ENCODE measurements around the gene PIF1. TPM values are rescaled to one million over a fixed set of nuclear protein-coding genes. Genes with fewer than 3 reads are reported as not detected.

PIF1 gene
- total and polyA plus RNA-seq, 9 donors = 0.18 to 1.4 (median 0.98) TPM; not detected in 2

- no peak for TF ChIP-seq EP300 (IDR thresholded peaks at IDR 0.05)
- no peak for TF ChIP-seq POLR2A (IDR thresholded peaks at IDR 0.05)
- no peak for TF ChIP-seq CTCF (IDR thresholded peaks at IDR 0.05)
- H3K4me3 ChIP-seq = no peak overlapping the region
- no peak for DNase-seq
- H3K9me3 ChIP-seq = no peaks in the 10 kb centered on the region
- H3K4me1 ChIP-seq (ENCODE audit: insufficient read depth) = peaks cover 15% of the 10 kb centered on the region
- WGBS, 3 donors = 83 to 91% (median 87%) methylated on average over 3 of the region's 3 CpGs
- H3K27me3 ChIP-seq = no peaks in the 10 kb centered on the region
- intact Hi-C loops (cut with DNase I) = loop anchor here in 1 of 4 donors (10.0 kb wide), 1 partner anchor 48 kb away; no protein-coding TSS in a partner anchor
- no peaks in the 10 kb centered on the region for H3K36me3 ChIP-seq
- no peak overlapping the region for H3K27ac ChIP-seq
These were observed 21.6 kb upstream of the PIF1 start for GRCh38 chr15:64847016-64847415.

- no peak overlapping the region for H3K4me3 ChIP-seq
- H3K9me3 ChIP-seq = no peaks in the 10 kb centered on the region
- no peaks in the 10 kb centered on the region for H3K27me3 ChIP-seq
- TF ChIP-seq POLR2A (IDR thresholded peaks at IDR 0.05) (no peak), EP300 (IDR thresholded peaks at IDR 0.05) (no peak), CTCF (IDR thresholded peaks at IDR 0.05) (no peak)
- DNase-seq = no peak
- 80 to 86% (median 83%) methylated on average over 13 of the region's 13 CpGs for WGBS, 3 donors
- no peaks in the 10 kb centered on the region for H3K36me3 ChIP-seq
- peaks cover 10% of the 10 kb centered on the region for H3K4me1 ChIP-seq (ENCODE audit: insufficient read depth)
- H3K27ac ChIP-seq = peak overlapping the region; percentile 33 to 39
- intact Hi-C loops (cut with DNase I) = loop anchor here in 1 of 4 donors (10.0 kb wide), 1 partner anchor 49 kb away; no protein-coding TSS in a partner anchor
These were observed 20.6 kb upstream of the PIF1 start for GRCh38 chr15:64845831-64846595.

- no peak for TF ChIP-seq POLR2A (IDR thresholded peaks at IDR 0.05)
- no peak for TF ChIP-seq EP300 (IDR thresholded peaks at IDR 0.05)
- TF ChIP-seq CTCF (IDR thresholded peaks at IDR 0.05) = no peak
- DNase-seq = peak; percentile 43 to 64 (median 57)
- Histone ChIP-seq H3K4me3 (peak overlapping the region; percentile 3), H3K27me3 (no peaks in the 10 kb centered on the region), H3K36me3 (no peaks in the 10 kb centered on the region), H3K27ac (peak overlapping the region; percentile 33 to 39), H3K9me3 (no peaks in the 10 kb centered on the region), H3K4me1 (ENCODE audit: insufficient read depth) (peaks cover 10% of the 10 kb centered on the region)
- WGBS, 3 donors = 7 to 17% (median 15%) methylated on average over 2 of the region's 2 CpGs
- intact Hi-C loops (cut with DNase I) = loop anchor here in 1 of 4 donors (10.0 kb wide), 1 partner anchor 50 kb away; no protein-coding TSS in a partner anchor
These were observed 19.8 kb upstream of the PIF1 start for GRCh38 chr15:64845183-64845611.

- TF ChIP-seq EP300 (IDR thresholded peaks at IDR 0.05) (no peak), CTCF (IDR thresholded peaks at IDR 0.05) (no peak), POLR2A (IDR thresholded peaks at IDR 0.05) (no peak)
- Histone ChIP-seq H3K27me3 (no peaks in the 10 kb centered on the region), H3K27ac (peak overlapping the region; percentile 11 to 39), H3K36me3 (no peaks in the 10 kb centered on the region), H3K9me3 (no peaks in the 10 kb centered on the region), H3K4me3 (peak overlapping the region; percentile 2), H3K4me1 (ENCODE audit: insufficient read depth) (peaks cover 10% of the 10 kb centered on the region)
- WGBS, 3 donors = 27 to 40% (median 38%) methylated on average over 8 of the region's 8 CpGs
- DNase-seq = no peak
- intact Hi-C loops (cut with DNase I) = loop anchor here in 3 of 4 donors (5.0 to 10.0 kb wide), 3 partner anchors 50 to 78 kb away; no protein-coding TSS in a partner anchor
These were observed 19.2 kb upstream of the PIF1 start for GRCh38 chr15:64844576-64845145.

Measured in ovary (tissue), 9 donors.